NCI-H748 (cell line): ENCODE measurements around the gene NAA16.

Source experiments
- DNase-seq: peaks from one replicate; lab custom pipeline; 2025; ENCODE audit not compliant: unreplicated experiment; lab: John Stamatoyannopoulos, UW

The NAA16 gene

GRCh38 chr13:41302743-41303142 is 8.3 kb upstream of the NAA16 start:
- no peak for DNase-seq

DNA sequence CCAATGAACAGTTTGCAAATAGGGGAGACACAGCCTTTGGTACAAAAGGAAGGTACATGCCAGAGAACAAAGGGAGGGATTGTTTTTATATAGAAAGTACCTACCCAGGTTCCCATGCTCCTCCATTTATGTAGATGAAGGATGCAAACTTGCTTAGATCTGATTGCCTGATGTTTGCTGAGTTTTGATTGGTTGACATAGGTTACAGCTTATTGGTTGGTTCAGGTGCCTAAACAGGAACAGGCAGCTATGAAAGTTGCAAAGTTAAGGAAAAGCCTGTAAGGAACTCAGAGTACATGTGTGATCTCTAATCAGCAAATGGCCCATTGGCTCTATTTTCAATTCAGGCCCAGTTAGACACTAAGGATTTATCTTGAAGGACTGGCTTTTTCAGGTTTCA is 6.5 kb upstream of the NAA16 start:
- DNase-seq = no peak

DNA sequence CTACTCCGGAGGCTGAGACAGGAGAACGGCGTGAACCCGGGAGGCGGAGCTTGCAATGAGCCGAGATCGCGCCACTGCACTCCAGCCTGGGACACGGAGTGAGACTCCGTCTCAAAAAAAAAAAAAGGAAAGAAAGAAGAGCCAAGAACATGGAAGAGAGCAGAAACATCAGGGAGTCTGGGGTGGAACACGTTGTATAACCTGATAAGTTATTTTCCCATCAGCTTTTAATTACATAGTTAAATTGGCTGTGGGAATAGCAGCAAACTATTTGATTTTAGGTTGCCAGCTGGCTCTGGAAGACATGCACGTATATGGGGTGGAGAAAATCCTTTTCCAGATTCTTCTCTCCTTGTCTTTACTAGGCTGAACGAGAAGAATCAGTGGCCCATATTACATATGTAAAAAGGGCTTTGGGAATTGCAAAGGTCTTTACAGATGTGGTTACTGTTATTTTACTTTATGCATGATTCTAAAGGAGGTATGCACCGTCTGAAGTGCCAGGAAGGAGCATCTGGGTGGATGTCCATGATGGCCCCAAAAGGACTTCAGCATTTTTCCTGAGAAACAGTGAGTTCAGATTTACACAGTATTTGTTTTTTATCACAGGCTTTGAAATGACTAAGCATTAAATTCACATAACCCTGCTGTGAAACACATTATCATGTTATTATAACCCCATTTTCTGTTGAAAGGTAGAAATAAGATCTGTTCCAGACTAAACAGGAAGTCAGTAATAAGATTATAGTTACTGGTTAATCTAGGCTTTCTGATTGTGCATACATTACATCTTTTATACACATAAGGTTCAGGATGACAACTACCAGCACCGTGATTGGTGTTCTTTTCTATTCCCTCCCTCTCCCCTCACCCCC is 4.6 kb upstream of the NAA16 start:
- no peak for DNase-seq

DNA sequence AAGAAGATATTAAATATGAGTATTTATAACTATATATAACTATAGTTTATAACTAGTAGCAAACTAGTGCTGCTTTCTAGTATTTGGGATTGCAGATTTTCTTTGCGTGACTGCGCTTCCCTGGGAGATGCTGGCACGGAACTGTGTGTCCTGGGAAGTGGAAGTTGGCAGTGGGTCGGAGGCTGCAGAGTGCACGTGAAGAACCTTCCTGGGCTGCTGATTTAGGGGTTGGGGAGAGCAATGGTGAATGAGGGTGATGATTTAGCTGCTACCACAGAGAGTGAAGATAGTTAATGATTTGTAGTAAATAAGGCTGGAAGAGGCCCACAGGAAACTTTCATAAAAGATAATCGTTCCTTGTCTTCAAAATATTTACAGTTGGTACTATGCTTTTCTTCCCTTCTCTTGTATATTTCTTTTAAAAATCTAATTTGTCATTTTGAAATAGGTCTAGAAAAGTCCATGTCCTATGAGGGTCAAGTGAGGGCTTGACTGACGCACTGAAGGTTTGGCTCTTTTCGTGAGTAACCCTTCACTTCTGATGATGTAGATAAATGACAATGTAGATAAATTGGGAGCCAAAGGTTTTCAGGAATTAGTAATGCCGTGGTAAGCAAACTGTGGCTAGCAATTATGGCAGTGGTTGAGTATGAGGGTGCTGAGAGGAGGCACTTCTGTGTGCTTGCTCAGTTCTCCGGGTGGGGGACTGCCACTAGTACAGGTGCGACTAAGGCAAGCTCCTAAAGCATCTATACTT is 3.0 kb upstream of the NAA16 start:
- no peak for DNase-seq

DNA sequence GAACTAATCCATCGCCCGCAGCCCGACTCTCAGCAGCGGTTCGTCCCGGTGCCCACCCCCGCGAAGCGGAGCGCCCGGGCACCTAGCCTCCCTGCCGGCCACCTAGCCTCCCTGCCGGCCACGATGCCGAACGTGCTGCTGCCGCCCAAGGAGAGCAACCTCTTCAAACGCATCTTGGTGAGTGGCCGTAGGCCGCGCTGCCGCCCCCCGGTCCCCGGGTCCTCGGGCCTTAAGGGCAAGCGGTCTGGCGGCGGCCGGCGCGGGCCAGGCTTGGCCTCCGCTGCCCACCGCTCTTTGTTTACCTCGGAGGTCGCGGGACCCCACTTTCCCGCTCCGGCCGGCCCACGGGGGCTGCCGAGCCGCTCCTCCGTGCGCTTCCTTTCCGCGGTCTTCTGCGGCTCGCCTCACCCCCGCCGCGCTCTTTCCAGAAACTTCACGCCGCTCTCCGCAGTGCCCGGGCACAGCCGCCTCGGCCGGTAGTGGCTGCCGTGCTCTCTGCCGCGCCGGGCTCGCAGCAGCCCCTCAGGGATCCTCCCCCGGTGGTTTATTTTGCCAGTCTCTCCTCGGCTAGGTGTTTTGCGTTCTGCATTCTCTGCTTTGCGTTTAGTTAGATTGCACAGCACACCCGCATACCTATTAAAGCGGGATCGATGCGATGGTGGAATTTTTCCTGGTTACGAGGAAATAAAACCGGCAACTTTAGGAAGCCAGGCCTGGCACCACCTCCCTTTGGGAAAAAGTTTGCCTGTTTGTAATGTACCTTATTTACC is 524 bp downstream of the NAA16 start:
- peak; percentile 79 for DNase-seq

- DNase-seq = peak; percentile 54
Measured at GRCh38 chr13:41312176-41312500, 1.1 kb downstream of the NAA16 start.

DNA sequence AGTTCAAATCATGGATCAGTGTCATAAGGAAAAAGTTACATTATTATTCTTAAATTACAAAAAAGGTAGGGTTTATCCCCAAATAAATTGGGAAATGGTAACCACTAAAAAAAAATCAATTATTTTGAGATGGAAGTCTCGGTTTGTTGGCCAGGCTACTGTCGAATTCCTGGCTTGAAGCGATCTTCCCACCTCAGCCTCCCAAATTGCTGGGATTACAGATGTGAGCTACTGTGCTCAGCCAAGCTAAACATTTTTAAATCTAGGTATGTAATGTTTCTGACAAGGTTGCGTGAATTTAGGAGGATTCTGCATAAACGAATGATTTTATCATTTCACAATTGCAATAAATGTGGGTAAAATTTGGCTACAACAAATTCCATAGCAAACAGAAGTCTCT is 2.0 kb downstream of the NAA16 start:
- no peak for DNase-seq

DNA sequence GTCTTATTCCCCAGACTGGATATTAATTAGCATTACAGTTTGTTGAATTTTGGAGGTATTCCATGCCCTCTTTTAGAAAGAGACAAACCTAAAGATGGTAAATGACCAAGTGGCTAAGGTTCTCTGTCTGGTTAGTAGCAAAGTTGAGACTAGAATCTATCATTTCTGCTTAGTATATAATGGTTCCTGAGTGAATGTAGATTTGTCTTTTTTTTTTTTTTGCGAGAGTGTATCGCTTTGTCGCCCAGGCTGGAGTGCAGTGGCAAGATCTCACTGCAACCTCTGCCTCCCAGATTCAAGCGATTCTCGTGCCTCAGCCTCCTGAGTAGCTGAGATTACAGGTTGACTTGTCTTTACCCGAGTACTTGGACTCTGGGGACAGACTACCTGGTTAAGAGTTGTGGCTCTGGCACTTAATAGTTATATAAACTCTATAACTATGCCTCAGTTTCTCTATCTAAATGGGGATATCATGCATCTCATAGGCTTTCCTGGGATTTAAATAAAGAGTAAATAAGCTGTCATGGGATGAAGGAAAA is 2.7 kb downstream of the NAA16 start:
- DNase-seq = no peak

DNA sequence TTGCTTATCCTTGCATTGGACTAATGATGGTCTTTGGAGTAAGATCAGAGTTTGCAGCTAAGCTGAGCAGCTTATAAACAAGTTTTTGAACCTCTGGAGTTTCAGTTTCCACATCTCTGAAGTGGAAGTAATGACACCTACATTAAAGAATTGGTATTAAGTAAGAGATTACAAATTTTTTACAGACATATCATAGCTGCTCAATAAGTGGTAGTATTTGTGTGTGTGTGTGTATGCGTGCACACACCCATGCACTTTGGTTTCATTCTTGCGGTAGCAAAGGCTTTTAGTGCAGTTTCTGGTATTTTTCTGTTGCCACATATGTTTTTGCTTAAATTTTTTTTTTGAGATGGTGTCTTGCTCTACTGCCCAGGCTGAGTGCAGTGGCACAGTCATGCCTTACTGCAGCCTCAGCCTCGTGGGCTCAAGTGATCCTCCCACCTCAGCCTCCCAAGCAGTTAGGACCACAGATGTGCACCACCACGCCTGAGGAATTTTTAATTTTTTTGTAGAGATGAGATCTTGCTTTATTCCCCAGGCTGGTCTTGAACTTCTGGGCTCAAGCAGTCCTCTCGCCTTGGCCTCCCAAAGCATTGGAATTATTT is 4.5 kb downstream of the NAA16 start:
- DNase-seq = no peak

DNA sequence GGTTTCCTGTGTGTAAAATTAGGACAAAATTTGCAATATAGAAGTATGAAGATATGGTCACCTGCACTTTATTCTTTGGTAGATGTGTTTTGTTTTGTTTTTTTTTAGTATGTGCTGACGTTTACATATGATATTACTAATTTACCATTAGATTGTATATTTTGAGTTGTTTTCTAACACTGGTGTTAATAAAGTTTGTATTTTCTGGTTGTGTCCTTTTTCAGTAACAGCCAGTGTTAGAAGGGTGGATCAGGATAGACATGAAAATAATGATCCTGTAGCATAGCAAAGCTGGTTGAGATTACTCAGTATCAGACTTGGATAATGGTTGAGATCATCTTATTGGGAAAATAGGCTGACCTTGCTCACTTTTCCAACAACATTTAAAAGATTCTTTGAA is 6.2 kb downstream of the NAA16 start:
- DNase-seq = no peak

DNA sequence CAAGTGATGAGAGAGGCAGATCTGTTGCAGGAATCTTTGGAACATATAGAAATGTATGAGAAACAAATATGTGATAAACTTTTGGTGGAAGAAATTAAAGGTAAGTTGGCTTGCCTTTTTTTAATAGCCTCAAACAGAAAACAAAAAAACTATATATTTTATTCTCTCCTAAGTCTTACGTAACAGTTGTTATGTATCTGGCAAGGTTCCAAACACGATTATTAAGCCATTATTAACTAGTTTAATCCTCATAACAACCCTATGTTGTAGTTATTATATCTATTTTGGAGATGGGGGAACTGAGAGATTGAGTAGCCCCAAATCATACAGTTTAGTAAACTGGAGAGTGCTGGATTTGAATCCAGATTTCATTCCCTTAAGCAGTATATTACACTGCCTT is 14.7 kb downstream of the NAA16 start:
- DNase-seq = no peak

- DNase-seq = no peak
Measured at GRCh38 chr13:41326661-41327060, 15.6 kb downstream of the NAA16 start.

GRCh38 chr13:41327994-41328790 is 17.1 kb downstream of the NAA16 start:
- no peak for DNase-seq

GRCh38 chr13:41332829-41333228 is 21.8 kb downstream of the NAA16 start:
- no peak for DNase-seq

DNA sequence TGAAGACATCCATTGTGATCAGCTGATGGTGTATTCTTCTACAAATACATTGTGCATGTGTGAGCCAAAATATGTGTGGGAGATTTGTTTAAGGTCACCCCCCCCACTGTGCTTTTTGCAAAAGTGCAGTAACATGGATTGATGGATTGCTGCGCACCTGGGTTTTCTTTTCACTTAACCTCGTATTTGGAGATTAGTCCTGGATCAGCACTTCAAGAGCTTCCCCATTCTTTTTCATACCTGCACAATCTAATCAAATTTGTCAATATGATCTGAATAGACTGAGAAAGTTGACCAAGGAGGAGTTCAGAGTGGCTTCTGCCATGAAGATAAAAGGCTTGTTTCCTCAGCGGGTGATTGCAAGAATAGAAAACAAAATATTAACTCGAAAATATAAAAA is 23.7 kb downstream of the NAA16 start:
- DNase-seq = no peak

DNA sequence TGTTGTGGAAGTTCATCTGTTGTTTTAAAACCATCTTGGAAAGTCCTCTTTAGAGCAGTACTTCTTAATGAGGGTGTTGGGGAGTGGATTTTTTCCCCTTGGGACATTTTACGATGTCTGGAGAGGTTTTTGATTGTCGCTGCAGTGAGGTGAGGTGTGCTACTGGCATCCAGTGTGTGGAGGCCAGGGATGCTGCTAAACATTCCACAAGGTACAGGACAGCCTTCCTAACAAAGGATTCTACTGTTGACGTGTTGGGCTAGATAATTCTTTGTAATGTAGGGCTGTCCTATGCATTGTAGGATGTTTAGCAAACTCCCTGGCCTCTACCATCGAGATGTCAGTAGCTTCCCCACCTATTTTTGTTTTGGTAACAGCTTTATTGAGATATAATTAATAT is 33.3 kb downstream of the NAA16 start:
- no peak for DNase-seq

DNA sequence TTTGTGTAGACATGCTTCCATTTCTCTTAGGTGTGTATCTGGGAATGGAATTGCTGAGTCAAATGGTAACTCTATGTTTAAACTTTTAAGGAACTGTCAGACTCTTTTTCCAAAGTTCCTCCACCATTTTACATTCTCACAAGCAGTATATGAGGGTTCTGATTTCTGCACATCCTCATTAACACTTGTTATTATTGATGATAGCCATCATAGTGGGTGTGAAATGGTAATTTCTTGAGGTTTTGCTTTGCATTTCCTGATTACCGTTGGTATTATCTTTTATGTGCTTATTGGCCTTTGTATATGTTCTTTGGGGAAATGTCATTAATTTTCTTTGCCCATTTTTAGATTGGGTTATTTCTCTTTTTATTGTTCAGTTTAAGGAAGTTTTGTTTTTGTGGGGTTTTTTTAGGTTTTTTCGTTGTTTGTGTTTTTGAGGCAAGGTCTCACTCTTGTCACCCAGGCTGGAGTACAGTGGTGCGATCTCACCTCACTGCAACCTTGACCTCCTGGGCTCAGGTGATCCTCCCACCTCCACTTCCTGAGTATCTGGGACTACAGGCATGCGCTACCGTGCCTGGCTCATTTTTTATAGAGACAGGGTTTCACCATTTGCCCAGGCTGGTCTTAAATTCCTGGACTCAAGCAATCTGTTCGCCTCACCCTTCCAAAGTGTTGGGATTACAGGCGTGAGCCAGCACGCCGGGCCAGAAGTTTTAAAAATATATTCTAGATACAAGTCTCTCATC is 34.3 kb downstream of the NAA16 start:
- no peak for DNase-seq

DNA sequence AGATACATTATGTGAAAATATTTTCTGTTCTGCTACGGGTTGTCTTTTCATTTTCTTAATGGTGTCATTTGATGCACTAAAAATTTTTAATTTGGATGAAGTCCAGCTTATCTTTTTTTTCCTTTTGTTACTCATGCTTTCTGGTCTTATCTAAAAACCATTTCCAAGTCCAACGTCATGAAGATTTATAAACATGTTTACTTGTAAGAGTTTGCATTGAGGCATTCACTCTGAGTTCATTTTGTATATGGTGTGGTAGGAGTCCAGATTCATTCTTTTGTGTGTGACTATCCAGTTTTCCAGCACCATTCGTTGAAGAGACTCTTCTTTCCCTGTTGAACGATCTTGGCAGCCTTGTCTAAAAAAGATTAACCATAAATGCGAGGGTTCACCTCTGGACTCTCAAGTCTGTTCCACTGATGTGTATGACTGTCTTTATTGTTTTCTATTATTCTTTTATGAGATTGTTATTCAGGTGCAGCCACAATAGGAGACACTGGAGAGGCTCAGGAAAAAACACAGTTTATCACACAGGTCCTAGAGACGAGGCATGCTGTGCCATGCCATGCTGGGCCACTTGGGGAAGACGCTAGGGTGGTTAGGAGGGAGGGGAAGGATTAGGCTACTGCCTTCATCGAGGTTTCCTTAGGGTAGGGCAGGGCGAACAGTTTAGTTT is 35.0 kb downstream of the NAA16 start:
- DNase-seq = no peak
